ENCODE measurements around the gene CRYGB.
"Not testable (repeated sequence)": the region's sequence is repeated elsewhere in the genome, so short reads cannot be mapped to it uniquely, and the experiment has no call there.

Gene CRYGB

GRCh38 chr2:208112273-208112745 lies 33.6 kb downstream of the CRYGB start:
- DNase-seq = not testable (repeated sequence)

- DNase-seq = no peak
These were observed 42.3 kb downstream of the CRYGB start for GRCh38 chr2:208103616-208104015.

GRCh38 chr2:208101716-208102631 lies 44.0 kb downstream of the CRYGB start:
- peak; percentile 20 for DNase-seq

GRCh38 chr2:208099682-208100470 lies 46.1 kb downstream of the CRYGB start:
- DNase-seq = no peak

GRCh38 chr2:208098701-208099100 lies 47.3 kb downstream of the CRYGB start:
- DNase-seq = not testable (repeated sequence)

- no peak for DNase-seq
These were observed 47.7 kb downstream of the CRYGB start for GRCh38 chr2:208098267-208098666.

- DNase-seq = no peak
These were observed 48.2 kb downstream of the CRYGB start for GRCh38 chr2:208097801-208098200.

GRCh38 chr2:208097313-208097712 lies 48.6 kb downstream of the CRYGB start:
- no peak for DNase-seq

GRCh38 chr2:208096080-208096479 lies 49.9 kb downstream of the CRYGB start:
- DNase-seq = no peak

- DNase-seq = peak; percentile 4
These were observed 52.8 kb downstream of the CRYGB start for GRCh38 chr2:208093128-208093527.

All from DMS 273 treated with DMSO at 0.1 percent for 48 hours (cell line).